ENCODE measurements around the gene STAT5B. TPM values are rescaled to one million over a fixed set of nuclear protein-coding genes. Genes with fewer than 3 reads are reported as not detected.

STAT5B gene
- total RNA-seq, 1 experiment from 2014 or later = 36.4 TPM

GRCh38 chr17:42233156-42233555, 43.0 kb downstream of the STAT5B start:
- ChIA-PET POLR2A (no interaction called here), CTCF (interaction anchor here (2.8 kb wide), 1 partner anchor 11 kb away, joined by 13 read pairs; no protein-coding TSS in a partner anchor)
- no peaks in the 10 kb centered on the region for H3K4me1 Mint-ChIP-seq
- no peak for ATAC-seq
- H3K27ac Mint-ChIP-seq = no peak overlapping the region
- TF ChIP-seq ZNF121 (CRISPR knock-in tag; IDR thresholded peaks at IDR 0.05) = no peak
- TF ChIP-seq ZSCAN18 (CRISPR knock-in tag; IDR thresholded peaks at IDR 0.05) = no peak
- no peak for TF ChIP-seq CDX4 (CRISPR knock-in tag; IDR thresholded peaks at IDR 0.05; ENCODE audit: borderline replicate concordance)
- no peak for TF ChIP-seq ESRRA (CRISPR knock-in tag; IDR thresholded peaks at IDR 0.05; ENCODE audit: borderline replicate concordance)
- no peak for TF ChIP-seq ARID4B (CRISPR knock-in tag; IDR thresholded peaks at IDR 0.05; ENCODE audit: borderline replicate concordance)
- no peak for TF ChIP-seq FOXP1 (CRISPR knock-in tag; IDR thresholded peaks at IDR 0.05; ENCODE audit: borderline replicate concordance)
- no peak for TF ChIP-seq TEAD1 (CRISPR knock-in tag; IDR thresholded peaks at IDR 0.05)
- TF ChIP-seq IRF2 (CRISPR knock-in tag; IDR thresholded peaks at IDR 0.05; ENCODE audit: borderline replicate concordance, low read depth) = no peak
- H3K9me3 Mint-ChIP-seq = no peaks in the 10 kb centered on the region
- DNase-seq (ENCODE audit: low spot score) = no peak
- H3K36me3 Mint-ChIP-seq = no peaks in the 10 kb centered on the region
- no peak overlapping the region for H3K4me3 Mint-ChIP-seq
- no peaks in the 10 kb centered on the region for H3K27me3 Mint-ChIP-seq (ENCODE audit: low read depth)

GRCh38 chr17:42230225-42230624, 46.0 kb downstream of the STAT5B start:
- Mint-ChIP-seq H3K27me3 (ENCODE audit: low read depth) (no peaks in the 10 kb centered on the region), H3K27ac (no peak overlapping the region), H3K4me3 (no peak overlapping the region), H3K4me1 (no peaks in the 10 kb centered on the region), H3K9me3 (no peaks in the 10 kb centered on the region), H3K36me3 (0 out of 2 replicates have a peak, but pooled peaks cover 3% of the 10 kb centered on the region)
- CTCF ChIA-PET = no interaction called here
- DNase-seq (ENCODE audit: low spot score) (no peak), ATAC-seq (no peak)
- POLR2A ChIA-PET = no interaction called here
- TF ChIP-seq IRF2 (CRISPR knock-in tag; IDR thresholded peaks at IDR 0.05; ENCODE audit: borderline replicate concordance, low read depth) (no peak), ATF3 (CRISPR knock-in tag; conservative IDR thresholded peaks at IDR 0.05) (no peak), ZNF317 (CRISPR knock-in tag; IDR thresholded peaks at IDR 0.05; ENCODE audit: borderline replicate concordance, low read depth) (no peak), MLX (CRISPR knock-in tag; IDR thresholded peaks at IDR 0.05) (no peak), HMGA2 (CRISPR knock-in tag; IDR thresholded peaks at IDR 0.05) (no peak), SMAD3 (CRISPR knock-in tag; IDR thresholded peaks at IDR 0.05; ENCODE audit: borderline replicate concordance) (no peak), SMAD4 (CRISPR knock-in tag; IDR thresholded peaks at IDR 0.05) (no peak), USF1 (CRISPR knock-in tag; IDR thresholded peaks at IDR 0.05) (no peak), EMX1 (CRISPR knock-in tag; IDR thresholded peaks at IDR 0.05) (no peak), PRRX2 (CRISPR knock-in tag; IDR thresholded peaks at IDR 0.05) (no peak), ZNF512 (CRISPR knock-in tag; IDR thresholded peaks at IDR 0.05; ENCODE audit: borderline replicate concordance) (no peak), TCF7 (CRISPR knock-in tag; IDR thresholded peaks at IDR 0.05; ENCODE audit: low read depth) (no peak), HMGXB4 (CRISPR knock-in tag; IDR thresholded peaks at IDR 0.05) (no peak), ZNF138 (CRISPR knock-in tag; conservative IDR thresholded peaks at IDR 0.05) (no peak), RORB (CRISPR knock-in tag; IDR thresholded peaks at IDR 0.05) (no peak), ZNF416 (CRISPR knock-in tag; IDR thresholded peaks at IDR 0.05) (no peak), FOXK1 (CRISPR knock-in tag; IDR thresholded peaks at IDR 0.05) (no peak)
